Osteocyte (in vitro differentiated cells): Measurements from ENCODE around the gene DIAPH3. TPM values are rescaled to one million over a fixed set of nuclear protein-coding genes. Genes with fewer than 3 reads are reported as not detected.

Experiments used
- DNase-seq: peaks from one replicate; pipeline ENCODE4 v3.0.0; 2021; ENCODE audit warnings: mixed read lengths; ENCODE audit not compliant: unreplicated experiment; ENCODE audit errors: extremely low spot score
- H3K27ac Mint-ChIP-seq: one replicate; pipeline ENCODE4 v1.8.0; 2021; ENCODE audit warnings: mild to moderate bottlenecking, mixed read lengths; ENCODE audit not compliant: unreplicated experiment
- H3K27me3 Mint-ChIP-seq: one replicate; pipeline ENCODE4 v1.8.0; 2021; ENCODE audit warnings: mixed read lengths; ENCODE audit not compliant: unreplicated experiment
- H3K36me3 Mint-ChIP-seq: one replicate; pipeline ENCODE4 v1.8.0; 2021; ENCODE audit warnings: mixed read lengths; ENCODE audit not compliant: unreplicated experiment
- H3K4me1 Mint-ChIP-seq: one replicate; pipeline ENCODE4 v1.8.0; 2021; ENCODE audit warnings: mixed read lengths; ENCODE audit not compliant: unreplicated experiment
- H3K4me3 Mint-ChIP-seq: one replicate; pipeline ENCODE4 v1.8.0; 2021; ENCODE audit warnings: mild to moderate bottlenecking, moderate library complexity, mixed read lengths; ENCODE audit not compliant: unreplicated experiment
- H3K9me3 Mint-ChIP-seq: one replicate; pipeline ENCODE4 v1.8.0; 2021; ENCODE audit warnings: mixed read lengths; ENCODE audit not compliant: unreplicated experiment
- CTCF ChIP-seq: fragments of 200-600 bp; sonication (generic); IDR thresholded peaks from 2 replicates; pipeline ENCODE4 v1.5.0; 2021; ENCODE audit warnings: antibody characterized with exemption, mild to moderate bottlenecking, moderate library complexity
- total RNA-seq: library from RNA; stranded (reverse); gene quantifications from 2 replicates; pipeline ENCODE4 v1.2.1, GENCODE V29; 2021

The DIAPH3 gene
- total RNA-seq, 1 donor from 2014 or later = 12.2 TPM

- Mint-ChIP-seq H3K27me3 (no peaks in the 10 kb centered on the region), H3K4me3 (no peak overlapping the region), H3K9me3 (no peaks in the 10 kb centered on the region), H3K27ac (no peak overlapping the region), H3K36me3 (no peaks in the 10 kb centered on the region), H3K4me1 (no peaks in the 10 kb centered on the region)
- no peak for TF ChIP-seq CTCF
- no peak for DNase-seq
These were observed 284.4 kb downstream of the DIAPH3 start for GRCh38 chr13:59879281-59879680.

GRCh38 chr13:59877933-59878332, 285.8 kb downstream of the DIAPH3 start:
- Mint-ChIP-seq H3K4me1 (no peaks in the 10 kb centered on the region), H3K27me3 (no peaks in the 10 kb centered on the region), H3K9me3 (no peaks in the 10 kb centered on the region), H3K4me3 (no peak overlapping the region), H3K27ac (no peak overlapping the region), H3K36me3 (no peaks in the 10 kb centered on the region)
- no peak for DNase-seq
- TF ChIP-seq CTCF = no peak

GRCh38 chr13:59874973-59875372, 288.8 kb downstream of the DIAPH3 start:
- TF ChIP-seq CTCF = no peak
- H3K4me3 Mint-ChIP-seq = no peak overlapping the region
- DNase-seq = no peak
- no peaks in the 10 kb centered on the region for H3K36me3 Mint-ChIP-seq
- H3K27ac Mint-ChIP-seq = no peak overlapping the region
- H3K27me3 Mint-ChIP-seq = no peaks in the 10 kb centered on the region
- H3K4me1 Mint-ChIP-seq = no peaks in the 10 kb centered on the region
- no peaks in the 10 kb centered on the region for H3K9me3 Mint-ChIP-seq

- no peak for DNase-seq
- H3K9me3 Mint-ChIP-seq = no peaks in the 10 kb centered on the region
- H3K4me1 Mint-ChIP-seq = no peaks in the 10 kb centered on the region
- no peaks in the 10 kb centered on the region for H3K27me3 Mint-ChIP-seq
- TF ChIP-seq CTCF = no peak
- H3K36me3 Mint-ChIP-seq = no peaks in the 10 kb centered on the region
- H3K4me3 Mint-ChIP-seq = no peak overlapping the region
- no peak overlapping the region for H3K27ac Mint-ChIP-seq
These were observed 289.9 kb downstream of the DIAPH3 start for GRCh38 chr13:59873856-59874255.

- H3K36me3 Mint-ChIP-seq = no peaks in the 10 kb centered on the region
- no peak for DNase-seq
- no peaks in the 10 kb centered on the region for H3K9me3 Mint-ChIP-seq
- H3K4me3 Mint-ChIP-seq = no peak overlapping the region
- TF ChIP-seq CTCF = no peak
- H3K27ac Mint-ChIP-seq = no peak overlapping the region
- no peaks in the 10 kb centered on the region for H3K4me1 Mint-ChIP-seq
- no peaks in the 10 kb centered on the region for H3K27me3 Mint-ChIP-seq
These were observed 290.4 kb downstream of the DIAPH3 start for GRCh38 chr13:59873309-59873708.
